LHCN-M2 (cell line): ENCODE results near the gene PLIN4. TPM values are rescaled to one million over a fixed set of nuclear protein-coding genes. Genes with fewer than 3 reads are reported as not detected.
A peak's percentile ranks its signal among the peaks of the same experiment; 100 is the strongest.
"Not testable (repeated sequence)": the region's sequence is repeated elsewhere in the genome, so short reads cannot be mapped to it uniquely, and the experiment has no call there.

Source experiments
- DNase-seq: peaks from one replicate; pipeline ENCODE4 v3.0.0-alpha.2; 2012; ENCODE audit warnings: low read depth
- total RNA-seq: library from RNA; depleted of rRNA; stranded (reverse); fragments of >200 nt; gene quantifications from 2 replicates; pipeline ENCODE4 v1.2.3, GENCODE V29; 2014

Gene PLIN4
- total RNA-seq, 1 experiment from 2014 or later: under 0.01 TPM

DNA sequence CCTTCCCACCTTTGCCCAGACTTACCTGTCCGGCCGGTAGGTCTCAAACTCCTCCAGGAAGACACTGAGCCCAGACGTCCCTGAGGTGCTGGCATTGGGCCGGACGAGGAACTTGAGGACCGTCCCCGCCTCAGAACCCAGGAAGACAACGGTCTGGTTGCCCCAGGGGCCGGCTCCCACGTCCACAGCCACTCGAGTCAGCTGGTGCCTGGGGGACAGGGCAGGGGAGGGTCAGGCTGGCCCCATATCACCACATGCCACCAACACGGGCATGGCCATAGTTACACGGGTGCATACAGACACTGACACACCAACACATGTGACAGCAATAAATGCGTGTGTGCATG, 29.9 kb upstream of the PLIN4 start:
- DNase-seq: no peak

GRCh38 chr19:4547303-4548237, 29.3 kb upstream of the PLIN4 start:
- DNase-seq: no peak

DNA sequence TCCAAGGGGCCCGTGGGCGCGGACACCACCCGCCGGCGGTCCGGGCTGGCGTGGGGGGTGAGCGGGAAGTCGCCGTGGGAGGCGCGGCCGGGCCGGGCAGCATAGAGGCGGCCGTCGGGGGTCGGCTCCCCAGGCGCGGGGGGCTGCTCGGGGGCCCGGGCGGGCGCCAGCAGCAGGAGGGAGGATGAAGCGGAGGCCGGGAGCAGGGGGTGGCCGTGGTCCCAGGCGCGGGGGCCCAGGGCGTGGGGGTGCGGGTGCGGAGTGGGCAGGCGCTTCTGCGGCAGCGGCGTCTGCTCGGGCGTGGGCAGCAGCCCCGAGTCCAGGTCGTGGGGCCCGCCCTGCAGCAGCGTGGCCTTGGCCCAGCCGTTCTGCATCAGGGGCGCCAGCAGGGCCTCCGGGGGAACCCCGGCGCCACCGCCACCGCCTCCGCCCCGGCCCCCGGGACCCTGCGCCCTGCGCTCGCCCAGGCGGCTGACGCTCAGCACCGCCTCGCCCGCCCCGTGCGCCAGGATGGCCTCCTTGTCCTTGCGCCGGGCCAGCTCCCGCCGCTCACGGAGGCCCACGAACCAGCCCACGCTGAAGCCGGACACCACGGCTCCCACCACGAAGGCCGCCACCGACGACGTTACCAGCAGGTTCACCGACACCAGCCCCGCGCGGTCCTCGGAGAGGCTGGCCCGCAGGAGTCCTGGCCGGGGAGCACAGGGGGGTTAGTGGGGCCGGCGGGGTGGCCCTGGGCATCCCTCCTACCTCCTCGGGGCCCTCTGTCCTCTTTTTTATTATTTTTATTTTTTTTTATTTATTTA, 25.8 kb upstream of the PLIN4 start:
- DNase-seq: no peak

- DNase-seq: no peak
Measured at GRCh38 chr19:4542896-4543841, 24.9 kb upstream of the PLIN4 start.

- DNase-seq: not testable (repeated sequence)
Measured at GRCh38 chr19:4541806-4542145, 23.5 kb upstream of the PLIN4 start.

DNA sequence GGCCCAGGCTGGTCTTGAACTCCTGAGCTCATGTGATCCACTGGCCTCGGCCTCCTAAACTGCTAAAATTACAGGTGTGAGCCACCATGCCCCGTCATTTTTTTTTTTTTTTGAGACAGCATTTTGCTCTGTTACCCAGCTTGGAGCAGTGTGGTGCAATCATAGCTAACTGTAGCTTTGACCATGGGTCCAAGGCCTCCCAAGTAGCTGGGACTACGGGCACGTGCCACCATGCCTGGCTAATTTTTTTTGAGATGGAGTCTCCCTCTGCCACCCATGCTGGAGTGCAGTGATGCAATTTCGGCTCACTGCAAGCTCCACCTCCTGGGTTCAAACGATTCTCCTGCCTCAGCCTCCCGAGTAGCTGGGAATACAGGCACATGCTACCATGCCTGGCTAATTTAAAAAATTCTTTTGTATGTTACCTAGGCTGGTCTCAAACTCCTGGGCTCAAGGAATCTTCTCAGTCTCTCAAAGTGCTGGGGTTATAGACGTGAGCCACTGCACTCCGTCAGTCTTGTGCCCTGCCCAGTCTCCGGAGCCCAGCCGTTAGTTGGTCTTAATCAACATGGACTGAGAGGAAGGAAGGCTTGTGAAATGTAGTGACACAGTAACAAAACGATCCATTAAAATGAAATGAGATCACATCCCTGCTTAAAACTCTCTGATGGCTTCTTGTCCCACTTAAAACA, 23.0 kb upstream of the PLIN4 start:
- DNase-seq: no peak

GRCh38 chr19:4539693-4540581, 21.7 kb upstream of the PLIN4 start, which contains the start of gene LRG1:
LRG1 (minus strand) TSS chr19:4540036; CDS start chr19:4540013, 23 bp downstream.
- DNase-seq: no peak

DNA sequence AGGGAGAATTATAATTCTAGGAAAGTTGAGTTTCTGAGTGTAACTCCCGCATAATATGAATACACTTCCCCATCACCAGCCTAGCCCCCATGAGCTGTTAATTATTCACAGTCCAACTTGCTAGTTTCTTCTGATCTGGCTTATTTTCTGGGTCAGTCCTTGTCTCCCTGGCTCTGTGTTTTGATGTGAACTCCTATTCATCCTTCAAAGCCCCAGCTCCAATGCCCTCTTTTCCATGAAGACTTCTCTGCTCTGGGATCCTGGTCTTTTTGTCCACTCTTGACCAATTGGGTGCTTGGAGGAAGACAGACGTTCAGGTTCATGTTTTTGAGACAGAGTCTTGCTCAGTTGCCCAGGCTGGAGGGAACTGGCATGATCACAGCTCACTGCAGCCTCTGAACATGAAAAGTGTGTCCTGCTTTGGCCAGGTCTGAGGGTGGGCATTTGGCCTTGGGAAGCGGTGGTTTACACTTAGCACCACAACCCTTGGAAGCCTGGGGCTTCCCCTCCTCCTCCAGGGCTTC, 20.9 kb upstream of the PLIN4 start:
- DNase-seq: no peak

- no peak for DNase-seq
Measured at GRCh38 chr19:4538601-4538954, 20.3 kb upstream of the PLIN4 start.

- DNase-seq: no peak
Measured at GRCh38 chr19:4537953-4538600, 19.8 kb upstream of the PLIN4 start.

DNA sequence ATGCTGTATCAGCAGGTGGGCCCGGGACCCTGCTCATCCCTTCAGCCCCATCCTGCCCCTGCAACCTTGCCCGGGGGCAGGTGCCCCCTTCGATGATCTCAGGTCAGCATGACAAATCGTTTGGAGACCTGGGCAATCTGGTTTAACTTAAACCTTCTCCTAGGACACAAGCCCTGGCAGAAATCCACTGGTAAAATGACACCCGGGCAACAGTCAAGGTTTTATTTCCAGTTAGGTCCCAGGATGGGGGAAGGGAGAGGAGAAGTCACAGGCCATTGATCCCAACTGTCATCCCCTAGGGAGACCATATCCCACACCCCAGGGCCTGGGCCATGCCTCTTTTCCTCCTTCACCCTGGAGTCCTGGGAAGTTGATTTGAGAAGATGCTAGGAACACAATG, 18.5 kb upstream of the PLIN4 start:
- no peak for DNase-seq

DNA sequence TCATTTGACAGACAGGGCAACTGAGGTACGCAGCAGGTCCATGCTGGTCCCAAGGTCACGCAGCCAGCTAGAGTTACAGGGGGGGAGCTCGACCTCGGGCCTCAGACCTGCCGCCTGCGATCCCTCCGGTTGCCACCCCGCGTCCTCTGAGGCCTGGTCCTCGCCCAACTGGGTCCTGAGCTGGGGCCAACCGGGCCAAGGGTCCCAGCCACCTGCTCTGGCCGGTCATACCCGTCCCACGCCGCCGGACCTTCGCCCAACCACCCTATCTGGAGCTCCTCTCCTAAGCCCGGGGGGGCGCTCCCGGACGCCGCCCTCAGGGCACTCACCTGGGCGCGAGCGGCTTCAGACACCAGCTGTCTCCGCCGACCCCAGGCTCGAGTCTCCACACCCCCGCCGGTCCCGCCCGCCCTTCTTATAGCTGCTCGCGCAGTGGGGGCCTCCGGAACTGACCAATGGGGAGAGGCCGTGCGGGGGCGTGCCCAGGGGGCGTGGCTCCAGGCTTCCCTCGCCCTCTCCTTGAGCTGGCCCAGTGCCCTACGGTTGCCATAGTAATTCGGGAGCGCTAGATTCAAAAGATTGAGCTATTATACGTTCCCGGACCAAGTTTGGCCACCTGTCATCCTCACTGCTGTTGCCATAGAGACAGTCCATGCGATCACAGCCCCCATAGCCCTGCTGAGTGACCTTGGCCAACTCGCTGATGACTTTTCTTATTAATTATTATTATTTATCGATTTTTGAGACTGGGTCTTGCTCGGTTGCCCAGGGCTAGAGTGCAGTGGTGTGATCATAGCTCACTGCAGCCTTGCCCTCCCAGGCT, 16.8 kb upstream of the PLIN4 start, which contains the start of gene PLIN5:
Gene PLIN5, minus strand, starts transcription at position 389 of the 823 bp plus-strand sequence. CDS start 1,150 bp downstream, outside the sequence.
- DNase-seq: peak; percentile 73

GRCh38 chr19:4533835-4534424, 15.6 kb upstream of the PLIN4 start:
- DNase-seq: no peak

- no peak for DNase-seq
Measured at GRCh38 chr19:4533334-4533733, 15.0 kb upstream of the PLIN4 start.

DNA sequence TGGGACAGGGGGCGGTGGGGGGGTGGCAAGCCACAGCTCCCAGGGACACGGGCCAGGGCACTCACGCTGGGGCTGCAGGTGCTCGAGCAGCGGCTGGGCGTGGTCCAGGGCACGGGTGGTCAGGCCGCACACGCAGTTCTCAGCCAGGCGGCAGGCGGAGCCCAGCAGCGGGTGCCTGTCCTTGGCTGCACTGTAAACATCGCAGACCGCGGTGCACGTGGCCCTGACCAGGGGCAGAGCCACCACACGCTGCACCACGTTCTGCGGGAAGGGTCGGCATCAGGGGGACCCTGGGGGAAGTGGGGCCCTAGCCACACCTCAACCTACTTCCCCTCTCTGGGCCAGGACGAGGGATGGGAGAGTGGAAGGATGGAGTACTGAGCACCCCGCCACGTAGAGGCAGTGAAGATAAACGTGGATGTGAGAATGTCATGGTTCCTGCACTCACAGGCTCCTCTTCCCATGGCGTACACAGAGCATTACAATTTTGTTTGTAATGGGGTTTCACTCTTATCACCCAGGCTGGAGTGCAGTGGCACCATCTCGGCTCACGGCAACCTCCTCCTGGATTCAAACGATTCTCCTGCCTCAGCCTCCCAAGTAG, 13.4 kb upstream of the PLIN4 start:
- DNase-seq: no peak

DNA sequence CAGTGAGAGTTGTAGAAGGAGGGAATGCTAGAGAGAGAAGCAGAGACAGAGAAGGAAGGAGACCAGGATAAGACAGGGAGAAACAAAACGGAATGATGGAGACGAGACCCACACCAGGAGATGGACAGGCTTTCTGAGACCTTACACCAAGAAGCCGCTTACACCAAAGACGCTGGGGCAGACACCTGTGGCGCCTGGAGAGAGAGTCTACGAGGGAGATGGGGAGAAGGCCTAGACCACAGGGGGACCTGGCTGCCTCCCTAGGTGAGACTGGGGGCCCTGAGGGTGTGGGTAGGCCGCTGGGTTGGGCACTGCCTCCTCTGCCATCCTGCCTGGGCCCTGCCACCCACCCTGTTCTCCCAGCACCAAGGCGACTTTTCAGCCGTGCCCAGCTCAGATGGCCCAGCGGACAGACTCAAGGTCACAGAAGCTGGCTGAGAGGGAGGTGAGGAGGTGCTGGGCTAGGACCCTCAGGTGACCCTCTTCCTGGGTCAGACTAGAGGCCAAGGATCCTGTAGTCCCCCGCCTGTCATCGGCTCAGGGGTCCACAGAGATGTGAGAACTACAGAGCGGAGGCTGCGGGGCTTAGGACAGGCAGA, 11.7 kb upstream of the PLIN4 start:
- DNase-seq: no peak

- DNase-seq: no peak
Measured at GRCh38 chr19:4528843-4529242, 10.6 kb upstream of the PLIN4 start.
